Stimulated activated naive CD8-positive, alpha-beta T cell treated with anti-CD3 and anti-CD28 coated beads, Interleukin-15, Interleukin-2, amounts not matched to agents 100 ng/mL and 50 ng/mL, for 24 hours (primary cell): ENCODE data around the gene LYRM2.
A peak's percentile ranks its signal among the peaks of the same experiment; 100 is the strongest.

Experiments
- H3K27ac Mint-ChIP-seq: one replicate; pipeline ENCODE4 v1.8.0; 2021; ENCODE audit warnings: mild to moderate bottlenecking, mixed read lengths
- H3K27me3 Mint-ChIP-seq: one replicate; pipeline ENCODE4 v1.8.0; 2021; ENCODE audit warnings: mixed read lengths
- H3K36me3 Mint-ChIP-seq: one replicate; pipeline ENCODE4 v1.8.0; 2021; ENCODE audit warnings: low read depth, mixed read lengths
- H3K4me1 Mint-ChIP-seq: one replicate; pipeline ENCODE4 v1.8.0; 2021; ENCODE audit warnings: low read depth, mixed read lengths
- H3K4me3 Mint-ChIP-seq: one replicate; pipeline ENCODE4 v1.8.0; 2021; ENCODE audit warnings: mild to moderate bottlenecking, mixed read lengths
- H3K9me3 Mint-ChIP-seq: one replicate; pipeline ENCODE4 v1.8.0; 2021; ENCODE audit warnings: mixed read lengths

The LYRM2 gene

GRCh38 chr6:89619567-89619966, 19.0 kb downstream of the LYRM2 start:
- Mint-ChIP-seq H3K4me3 (no peak overlapping the region), H3K9me3 (no peaks in the 10 kb centered on the region), H3K27ac (no peak overlapping the region), H3K36me3 (no peaks in the 10 kb centered on the region), H3K27me3 (no peaks in the 10 kb centered on the region), H3K4me1 (no peaks in the 10 kb centered on the region)

- no peaks in the 10 kb centered on the region for H3K27me3 Mint-ChIP-seq
- H3K36me3 Mint-ChIP-seq: no peaks in the 10 kb centered on the region
- H3K4me3 Mint-ChIP-seq: no peak overlapping the region
- no peaks in the 10 kb centered on the region for H3K4me1 Mint-ChIP-seq
- H3K9me3 Mint-ChIP-seq: no peaks in the 10 kb centered on the region
- H3K27ac Mint-ChIP-seq: no peak overlapping the region
These were observed 20.5 kb downstream of the LYRM2 start for GRCh38 chr6:89618026-89618425.

GRCh38 chr6:89616531-89616930, 22.0 kb downstream of the LYRM2 start:
- H3K9me3 Mint-ChIP-seq: no peaks in the 10 kb centered on the region
- H3K27me3 Mint-ChIP-seq: no peaks in the 10 kb centered on the region
- H3K27ac Mint-ChIP-seq: no peak overlapping the region
- no peak overlapping the region for H3K4me3 Mint-ChIP-seq
- no peaks in the 10 kb centered on the region for H3K36me3 Mint-ChIP-seq
- H3K4me1 Mint-ChIP-seq: no peaks in the 10 kb centered on the region

- Mint-ChIP-seq H3K4me3 (no peak overlapping the region), H3K9me3 (no peaks in the 10 kb centered on the region), H3K36me3 (no peaks in the 10 kb centered on the region), H3K27ac (no peak overlapping the region), H3K4me1 (no peaks in the 10 kb centered on the region), H3K27me3 (no peaks in the 10 kb centered on the region)
These were observed 22.7 kb downstream of the LYRM2 start for GRCh38 chr6:89615882-89616281.

- Mint-ChIP-seq H3K4me1 (peaks cover 4% of the 10 kb centered on the region), H3K9me3 (no peaks in the 10 kb centered on the region), H3K27ac (no peak overlapping the region), H3K27me3 (no peaks in the 10 kb centered on the region), H3K36me3 (no peaks in the 10 kb centered on the region), H3K4me3 (no peak overlapping the region)
These were observed 24.8 kb downstream of the LYRM2 start for GRCh38 chr6:89613790-89614189.

DNA sequence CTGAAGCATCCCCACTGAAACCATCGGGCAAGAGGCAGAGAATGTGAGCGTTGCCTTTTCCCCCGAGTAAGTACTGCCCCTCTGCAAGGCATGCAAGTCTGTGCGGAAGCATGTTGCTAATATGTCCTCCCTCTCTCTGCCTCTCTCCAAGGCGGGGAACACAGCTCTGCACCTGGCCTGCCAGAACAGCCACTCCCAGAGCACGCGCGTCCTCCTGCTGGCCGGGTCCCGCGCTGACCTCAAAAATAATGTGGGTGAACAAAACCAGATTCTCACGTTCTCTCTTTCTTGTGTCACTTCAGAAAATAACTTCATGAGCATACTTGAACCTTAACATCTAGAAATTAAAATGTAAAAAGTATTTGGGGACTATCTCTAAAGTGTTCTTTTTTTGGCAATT, 26.4 kb downstream of the LYRM2 start:
- H3K36me3 Mint-ChIP-seq: no peaks in the 10 kb centered on the region
- no peaks in the 10 kb centered on the region for H3K9me3 Mint-ChIP-seq
- no peak overlapping the region for H3K4me3 Mint-ChIP-seq
- no peak overlapping the region for H3K27ac Mint-ChIP-seq
- no peaks in the 10 kb centered on the region for H3K27me3 Mint-ChIP-seq
- H3K4me1 Mint-ChIP-seq: peaks cover 4% of the 10 kb centered on the region

DNA sequence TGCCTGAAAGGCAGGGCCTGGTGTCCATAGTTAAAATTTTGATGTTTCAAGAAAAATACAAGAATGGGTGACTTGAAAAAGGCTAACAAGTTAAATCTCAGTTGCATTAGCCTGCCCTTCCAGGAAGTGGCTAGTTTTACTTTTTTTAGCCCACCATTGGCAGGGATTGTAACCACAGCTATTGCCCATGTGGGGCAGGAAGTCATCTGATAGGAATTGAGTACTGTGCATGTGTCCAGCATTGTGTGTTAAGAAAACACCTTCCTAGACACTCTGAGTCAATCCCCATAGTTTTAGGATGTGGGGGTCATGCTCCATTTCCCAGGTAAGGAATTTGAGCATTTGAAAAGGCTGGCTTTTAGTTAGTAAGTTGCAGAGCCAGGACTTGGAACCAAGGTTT, 26.9 kb downstream of the LYRM2 start:
- H3K9me3 Mint-ChIP-seq: no peaks in the 10 kb centered on the region
- no peak overlapping the region for H3K27ac Mint-ChIP-seq
- H3K27me3 Mint-ChIP-seq: no peaks in the 10 kb centered on the region
- H3K4me1 Mint-ChIP-seq: peaks cover 4% of the 10 kb centered on the region
- no peak overlapping the region for H3K4me3 Mint-ChIP-seq
- H3K36me3 Mint-ChIP-seq: no peaks in the 10 kb centered on the region

DNA sequence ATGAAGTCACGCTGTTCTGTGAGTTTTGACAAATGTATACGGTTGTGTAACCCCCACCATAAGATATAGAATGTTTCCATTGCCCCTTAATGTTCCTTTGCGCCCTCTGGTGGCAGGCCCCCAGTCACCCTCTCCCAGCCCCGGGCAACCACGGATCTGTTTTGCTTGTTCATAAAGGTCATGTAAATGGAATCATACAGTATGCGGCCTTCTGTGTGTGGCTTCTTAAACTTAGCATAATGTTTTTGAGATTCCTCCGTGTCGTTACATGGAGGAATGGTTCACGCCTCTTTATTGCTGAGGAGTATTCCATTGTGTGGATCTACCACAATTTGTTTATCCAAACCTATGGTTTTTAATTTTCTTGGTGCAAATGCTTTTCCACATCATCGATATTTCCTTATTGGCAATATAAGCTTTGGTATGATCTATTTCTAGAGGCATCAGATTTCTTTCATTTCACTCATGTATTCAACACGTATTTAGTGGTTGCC, 28.4 kb downstream of the LYRM2 start:
- Mint-ChIP-seq H3K4me1 (peaks cover 4% of the 10 kb centered on the region), H3K4me3 (no peak overlapping the region), H3K27ac (no peak overlapping the region), H3K9me3 (no peaks in the 10 kb centered on the region), H3K27me3 (no peaks in the 10 kb centered on the region), H3K36me3 (no peaks in the 10 kb centered on the region)

GRCh38 chr6:89605861-89606260, 32.7 kb downstream of the LYRM2 start:
- no peaks in the 10 kb centered on the region for H3K9me3 Mint-ChIP-seq
- H3K27ac Mint-ChIP-seq: no peak overlapping the region
- no peaks in the 10 kb centered on the region for H3K27me3 Mint-ChIP-seq
- peaks cover 4% of the 10 kb centered on the region for H3K4me1 Mint-ChIP-seq
- H3K36me3 Mint-ChIP-seq: no peaks in the 10 kb centered on the region
- H3K4me3 Mint-ChIP-seq: no peak overlapping the region

DNA sequence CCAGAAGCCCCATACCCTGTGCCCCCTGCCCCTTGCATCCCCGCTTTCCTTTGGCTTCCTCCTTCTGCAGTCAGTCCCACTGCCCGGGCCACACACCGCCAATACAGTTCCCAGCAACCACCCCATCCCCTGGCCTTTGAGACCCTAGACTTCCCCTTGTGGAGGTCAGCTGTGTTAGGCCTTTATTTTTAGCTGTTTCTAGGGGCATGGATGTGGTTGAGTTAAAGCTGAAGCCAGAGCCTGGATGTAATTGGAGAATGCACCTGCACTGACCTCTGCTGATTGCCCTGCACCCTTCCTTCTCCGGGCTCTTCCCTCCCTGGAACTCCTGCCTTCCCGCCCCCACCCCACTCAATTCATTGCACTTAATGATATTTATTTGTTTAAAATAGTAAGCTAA, 33.9 kb downstream of the LYRM2 start:
- no peaks in the 10 kb centered on the region for H3K4me1 Mint-ChIP-seq
- H3K9me3 Mint-ChIP-seq: no peaks in the 10 kb centered on the region
- no peak overlapping the region for H3K27ac Mint-ChIP-seq
- H3K4me3 Mint-ChIP-seq: no peak overlapping the region
- H3K36me3 Mint-ChIP-seq: no peaks in the 10 kb centered on the region
- no peaks in the 10 kb centered on the region for H3K27me3 Mint-ChIP-seq

DNA sequence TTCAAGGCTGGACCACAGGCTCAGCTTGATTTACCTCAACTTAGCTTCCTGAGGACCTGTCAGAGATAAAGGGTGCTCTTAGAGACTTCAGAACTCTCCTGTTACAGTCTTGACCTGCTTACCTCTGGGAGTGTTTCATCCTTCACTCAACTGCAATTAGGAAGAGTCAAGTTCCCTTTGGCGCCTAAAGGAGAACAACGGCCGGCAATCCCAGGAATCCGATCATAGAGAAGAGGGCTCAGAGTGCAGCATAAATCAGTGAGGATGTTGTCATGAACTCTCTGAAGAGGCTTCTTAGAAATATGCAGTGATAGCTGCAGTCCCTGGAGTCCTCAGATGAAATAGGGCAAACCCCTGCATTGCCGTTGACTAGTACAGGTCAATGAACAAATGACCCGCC, 36.4 kb downstream of the LYRM2 start:
- no peak overlapping the region for H3K4me3 Mint-ChIP-seq
- H3K36me3 Mint-ChIP-seq: no peaks in the 10 kb centered on the region
- H3K4me1 Mint-ChIP-seq: peaks cover 1% of the 10 kb centered on the region

GRCh38 chr6:89599727-89600126, 38.8 kb downstream of the LYRM2 start:
- Mint-ChIP-seq H3K36me3 (no peaks in the 10 kb centered on the region), H3K27me3 (no peaks in the 10 kb centered on the region), H3K4me1 (peaks cover 21% of the 10 kb centered on the region), H3K27ac (no peak overlapping the region), H3K9me3 (peaks cover 4% of the 10 kb centered on the region), H3K4me3 (no peak overlapping the region)

More for the DNA sequence above, 36.4 kb downstream of the LYRM2 start:
- Mint-ChIP-seq H3K27ac (no peak overlapping the region), H3K9me3 (no peaks in the 10 kb centered on the region), H3K27me3 (no peaks in the 10 kb centered on the region)

DNA sequence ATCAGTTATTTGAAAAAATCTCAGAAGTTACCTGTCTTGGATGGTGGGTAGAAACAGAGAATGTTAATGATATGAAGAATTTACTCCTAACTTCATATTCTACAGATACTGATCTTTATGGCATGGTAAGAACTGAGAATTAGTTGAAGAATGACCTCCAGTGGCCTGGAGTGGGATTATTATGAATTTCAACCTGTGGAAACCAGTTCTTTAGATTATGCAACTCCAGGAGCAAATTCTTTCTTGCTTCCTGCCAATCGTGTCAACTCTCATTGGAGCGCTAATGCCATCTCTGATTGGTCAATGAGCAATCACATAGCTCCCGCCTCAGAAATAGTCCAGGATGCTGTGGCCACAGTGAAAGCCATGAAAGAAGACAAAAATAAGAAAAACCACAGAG, 40.6 kb downstream of the LYRM2 start:
- peaks cover 4% of the 10 kb centered on the region for H3K9me3 Mint-ChIP-seq
- H3K36me3 Mint-ChIP-seq: no peaks in the 10 kb centered on the region
- no peaks in the 10 kb centered on the region for H3K27me3 Mint-ChIP-seq
- H3K4me3 Mint-ChIP-seq: no peak overlapping the region
- no peak overlapping the region for H3K27ac Mint-ChIP-seq
- peaks cover 21% of the 10 kb centered on the region for H3K4me1 Mint-ChIP-seq

DNA sequence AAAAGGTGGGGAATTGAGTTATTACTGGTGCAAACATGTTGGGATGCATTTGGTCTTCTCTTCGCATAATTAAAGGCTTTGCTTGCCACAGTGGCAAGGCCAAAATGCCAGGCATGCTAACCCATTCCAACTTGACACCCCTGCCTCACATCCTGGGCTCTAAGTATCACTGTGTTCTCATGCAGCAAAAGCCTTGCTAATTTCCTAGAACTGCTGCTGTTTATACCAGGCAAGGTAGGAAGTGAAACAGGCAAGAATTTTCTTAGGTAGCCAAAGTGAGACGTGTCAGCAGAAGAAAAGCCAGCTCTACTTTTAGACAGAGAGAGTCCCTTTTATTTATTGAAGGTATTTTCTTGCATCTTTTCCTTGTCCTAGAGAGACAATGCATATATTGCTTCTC, 41.2 kb downstream of the LYRM2 start:
- Mint-ChIP-seq H3K4me3 (no peak overlapping the region), H3K36me3 (no peaks in the 10 kb centered on the region), H3K4me1 (peaks cover 21% of the 10 kb centered on the region), H3K9me3 (peaks cover 4% of the 10 kb centered on the region), H3K27me3 (no peaks in the 10 kb centered on the region), H3K27ac (no peak overlapping the region)

DNA sequence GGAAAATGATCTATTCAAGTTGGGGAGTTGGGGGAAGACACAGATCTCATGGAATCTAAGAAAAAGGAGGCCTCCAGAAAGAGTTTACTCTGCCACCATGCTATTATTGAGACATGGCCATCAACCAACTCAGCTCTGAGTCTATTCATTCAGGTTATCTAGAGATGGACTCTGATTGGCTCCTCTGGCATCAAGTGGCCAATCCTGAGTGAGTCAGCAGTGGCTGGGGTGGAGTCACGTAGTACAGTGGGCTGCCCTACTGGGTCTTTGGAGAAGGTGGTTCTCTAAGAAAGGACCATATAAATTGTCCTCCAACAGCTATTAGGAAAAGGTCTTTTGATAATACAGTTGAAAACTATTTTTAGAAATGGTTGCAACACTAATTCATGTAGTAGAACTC, 42.1 kb downstream of the LYRM2 start:
- no peaks in the 10 kb centered on the region for H3K36me3 Mint-ChIP-seq
- no peaks in the 10 kb centered on the region for H3K27me3 Mint-ChIP-seq
- H3K4me1 Mint-ChIP-seq: peaks cover 21% of the 10 kb centered on the region
- H3K27ac Mint-ChIP-seq: peak overlapping the region; percentile 63
- H3K4me3 Mint-ChIP-seq: no peak overlapping the region
- H3K9me3 Mint-ChIP-seq: peaks cover 4% of the 10 kb centered on the region

- Mint-ChIP-seq H3K4me1 (peaks cover 21% of the 10 kb centered on the region), H3K27ac (peak overlapping the region; percentile 63), H3K36me3 (no peaks in the 10 kb centered on the region), H3K4me3 (no peak overlapping the region), H3K9me3 (peaks cover 4% of the 10 kb centered on the region), H3K27me3 (no peaks in the 10 kb centered on the region)
These were observed 42.5 kb downstream of the LYRM2 start for GRCh38 chr6:89596056-89596455.
